Activated T-cell treated with anti-CD3 and anti-CD28 coated beads, Interleukin-2, amount 50 U/mL, for 72 hours (primary cell): Measurements from ENCODE around the gene NEK6. TPM values are rescaled to one million over a fixed set of nuclear protein-coding genes. Genes with fewer than 3 reads are reported as not detected.

ENCODE experiments used
- ATAC-seq, 2 donors: fragments of 150-1000 bp; cut with Tn5 transposase; replicated peaks in 1 of 2; 2 replicates each; pipeline ENCODE4 v1.10.0; 2021; ENCODE audit warnings: moderate library complexity in 2 of 2, mild to moderate bottlenecking in 1 of 2
- DNase-seq, 2 donors: peaks; one replicate each; pipeline ENCODE4 v3.0.0; 2021 to 2022; ENCODE audit warnings: mixed read lengths in 1 of 2
- H3K27ac Mint-ChIP-seq: one replicate; pipeline ENCODE4 v1.8.0; 2022; ENCODE audit warnings: mild to moderate bottlenecking, moderate library complexity, mixed read lengths
- H3K27me3 Mint-ChIP-seq: one replicate; pipeline ENCODE4 v1.8.0; 2022; ENCODE audit warnings: low read depth, mixed read lengths
- H3K36me3 Mint-ChIP-seq, 2 donors: one replicate each; pipeline ENCODE4 v1.8.0; 2022; ENCODE audit warnings: mixed read lengths in 2 of 2, mild to moderate bottlenecking in 1 of 2; ENCODE audit not compliant: insufficient read depth in 2 of 2
- H3K4me1 Mint-ChIP-seq: one replicate; pipeline ENCODE4 v1.8.0; 2022; ENCODE audit warnings: low read depth, mixed read lengths
- H3K4me3 Mint-ChIP-seq, 2 donors: one replicate each; pipeline ENCODE4 v1.8.0; 2022; ENCODE audit warnings: mild to moderate bottlenecking in 2 of 2, mixed read lengths in 2 of 2, moderate library complexity in 2 of 2
- H3K9me3 Mint-ChIP-seq, 2 donors: one replicate each; pipeline ENCODE4 v1.8.0; 2022; ENCODE audit warnings: mixed read lengths in 2 of 2
- total RNA-seq, 2 donors: library from RNA; stranded (reverse); gene quantifications; one replicate each; pipeline ENCODE4 v1.2.3, GENCODE V29; 2022

NEK6 gene
- total RNA-seq, 2 donors from 2014 or later: 8.1 to 8.5 TPM

- no peaks in the 10 kb centered on the region for H3K9me3 Mint-ChIP-seq
- peaks cover 32% of the 10 kb centered on the region for H3K4me1 Mint-ChIP-seq
- DNase-seq: no peak
- no peak overlapping the region for H3K4me3 Mint-ChIP-seq
- H3K27ac Mint-ChIP-seq: no peak overlapping the region
- H3K27me3 Mint-ChIP-seq: no peaks in the 10 kb centered on the region
- ATAC-seq: no peak
- no peaks in the 10 kb centered on the region for H3K36me3 Mint-ChIP-seq
These were observed 24.2 kb downstream of the NEK6 start for GRCh38 chr9:124281931-124282371.

GRCh38 chr9:124282442-124283227 lies 24.9 kb downstream of the NEK6 start:
- no peaks in the 10 kb centered on the region for H3K9me3 Mint-ChIP-seq
- H3K36me3 Mint-ChIP-seq: no peaks in the 10 kb centered on the region
- no peak overlapping the region for H3K27ac Mint-ChIP-seq
- H3K4me1 Mint-ChIP-seq: peaks cover 39% of the 10 kb centered on the region
- no peak overlapping the region for H3K4me3 Mint-ChIP-seq
- DNase-seq (no peak), ATAC-seq (no peak)
- H3K27me3 Mint-ChIP-seq: no peaks in the 10 kb centered on the region

GRCh38 chr9:124283228-124283814 lies 25.6 kb downstream of the NEK6 start:
- no peak for DNase-seq
- H3K27me3 Mint-ChIP-seq: no peaks in the 10 kb centered on the region
- H3K9me3 Mint-ChIP-seq: no peaks in the 10 kb centered on the region
- H3K4me3 Mint-ChIP-seq: no peak overlapping the region
- no peaks in the 10 kb centered on the region for H3K36me3 Mint-ChIP-seq
- H3K27ac Mint-ChIP-seq: no peak overlapping the region
- no peak for ATAC-seq
- H3K4me1 Mint-ChIP-seq: peaks cover 37% of the 10 kb centered on the region

GRCh38 chr9:124284237-124284831 lies 26.6 kb downstream of the NEK6 start:
- DNase-seq (no peak), ATAC-seq (no peak)

GRCh38 chr9:124284940-124285441 lies 27.2 kb downstream of the NEK6 start:
- peaks cover 37% of the 10 kb centered on the region for H3K4me1 Mint-ChIP-seq
- H3K27ac Mint-ChIP-seq: no peak overlapping the region
- peak overlapping the region in 1 of 2 donors; percentile 31 for H3K4me3 Mint-ChIP-seq
- H3K9me3 Mint-ChIP-seq: no peaks in the 10 kb centered on the region
- no peaks in the 10 kb centered on the region for H3K36me3 Mint-ChIP-seq
- no peaks in the 10 kb centered on the region for H3K27me3 Mint-ChIP-seq
- DNase-seq (no peak), ATAC-seq (no peak)

More at GRCh38 chr9:124284237-124284831, 26.6 kb downstream of the NEK6 start:
- Mint-ChIP-seq H3K4me1 (peaks cover 37% of the 10 kb centered on the region), H3K36me3 (no peaks in the 10 kb centered on the region), H3K27ac (no peak overlapping the region), H3K27me3 (no peaks in the 10 kb centered on the region), H3K9me3 (no peaks in the 10 kb centered on the region), H3K4me3 (no peak overlapping the region)

GRCh38 chr9:124285490-124285889 lies 27.7 kb downstream of the NEK6 start:
- Mint-ChIP-seq H3K27ac (no peak overlapping the region), H3K9me3 (no peaks in the 10 kb centered on the region), H3K27me3 (no peaks in the 10 kb centered on the region), H3K4me3 (peak overlapping the region; percentile 31 to 87), H3K36me3 (no peaks in the 10 kb centered on the region), H3K4me1 (peaks cover 36% of the 10 kb centered on the region)
- ATAC-seq: no peak
- DNase-seq: no peak

DNA sequence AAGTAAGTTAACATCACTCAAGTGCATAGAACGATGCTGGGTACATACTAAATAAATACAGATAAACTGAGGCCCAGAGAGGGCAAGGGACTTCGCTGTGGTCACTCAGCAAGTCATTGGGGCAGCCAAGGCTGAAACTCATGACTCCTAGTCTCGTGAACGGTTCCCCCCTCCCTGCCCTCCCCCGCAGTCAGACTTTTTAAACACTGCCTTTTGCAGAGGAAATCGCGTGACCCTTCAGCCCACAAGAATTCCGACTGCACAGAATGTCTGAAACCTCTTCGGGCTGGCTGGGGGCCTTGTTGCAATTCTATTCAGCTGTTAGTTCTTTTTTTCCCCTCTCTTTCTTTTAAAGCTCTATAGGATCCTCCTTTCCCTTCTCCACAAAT lies 28.1 kb downstream of the NEK6 start:
- ATAC-seq: peak; percentile 45 to 49
- H3K9me3 Mint-ChIP-seq: no peaks in the 10 kb centered on the region
- no peaks in the 10 kb centered on the region for H3K27me3 Mint-ChIP-seq
- peak overlapping the region; percentile 90 for H3K27ac Mint-ChIP-seq
- H3K4me1 Mint-ChIP-seq: peaks cover 35% of the 10 kb centered on the region
- peak; percentile 49 to 64 for DNase-seq
- H3K4me3 Mint-ChIP-seq: peak overlapping the region; percentile 71 to 87
- H3K36me3 Mint-ChIP-seq: no peaks in the 10 kb centered on the region

DNA sequence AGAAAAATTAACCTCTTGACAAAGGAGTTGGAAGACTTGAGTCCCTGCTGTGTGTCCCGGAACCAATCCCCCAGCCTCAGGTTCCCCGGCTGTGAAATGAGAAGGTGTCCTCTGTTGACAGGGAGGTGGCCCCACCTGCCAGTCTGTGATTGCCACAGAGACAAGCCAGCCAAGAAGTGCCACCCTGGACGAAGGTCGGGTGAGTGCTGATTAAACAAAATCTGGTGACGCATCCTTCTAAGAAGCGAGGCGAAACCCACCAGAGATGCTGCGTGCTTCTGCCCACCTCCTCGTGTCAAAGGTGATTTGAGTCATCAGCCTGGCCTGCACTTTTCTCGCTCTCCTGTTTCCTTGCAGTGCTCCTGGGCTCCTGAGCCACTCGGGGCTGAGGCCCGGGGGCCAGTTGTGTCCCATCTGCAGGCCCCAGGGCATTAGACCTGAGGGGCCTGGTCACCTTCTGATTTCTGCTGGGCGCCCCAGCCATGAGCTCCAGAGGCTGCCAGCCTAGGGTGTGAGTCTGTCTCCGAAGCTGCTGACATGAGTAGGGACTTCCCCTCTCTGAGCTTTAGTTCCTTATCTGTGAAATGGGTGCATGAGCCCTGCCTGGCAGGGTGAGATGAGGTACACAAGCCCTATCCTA lies 28.7 kb downstream of the NEK6 start:
- peaks cover 37% of the 10 kb centered on the region for H3K4me1 Mint-ChIP-seq
- no peaks in the 10 kb centered on the region for H3K9me3 Mint-ChIP-seq
- H3K4me3 Mint-ChIP-seq: peak overlapping the region; percentile 71 to 87
- peak overlapping the region; percentile 90 for H3K27ac Mint-ChIP-seq
- DNase-seq (peak; percentile 71 to 81), ATAC-seq (peak; percentile 88 to 92)
- H3K27me3 Mint-ChIP-seq: no peaks in the 10 kb centered on the region
- H3K36me3 Mint-ChIP-seq: no peaks in the 10 kb centered on the region

DNA sequence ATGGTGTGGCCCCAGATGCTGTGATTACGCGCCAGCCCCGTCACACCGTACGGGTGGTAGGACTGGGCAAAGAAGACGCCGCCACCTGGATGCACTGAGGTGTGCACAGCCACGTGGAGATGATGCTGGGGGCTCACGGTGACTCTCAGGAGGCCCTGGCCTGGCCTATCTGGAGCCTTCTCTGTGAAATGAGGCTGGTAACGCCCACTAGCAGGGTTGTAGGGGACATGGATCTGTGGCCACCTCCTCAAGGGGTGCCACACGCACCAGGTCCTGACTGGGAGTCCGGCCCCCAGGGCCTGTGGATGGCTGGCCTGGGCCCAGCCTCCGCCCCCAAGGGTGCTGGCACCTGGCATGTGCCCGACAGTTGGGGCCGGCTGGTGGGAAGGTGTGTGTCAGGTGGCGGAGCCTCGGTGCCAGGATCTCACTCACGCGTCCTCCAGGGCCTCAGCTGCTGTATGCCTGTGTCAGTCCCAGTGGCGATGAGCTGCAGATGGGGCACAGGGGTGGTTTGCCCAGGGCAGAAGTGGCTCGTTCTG lies 32.4 kb downstream of the NEK6 start:
- ATAC-seq (no peak), DNase-seq (no peak)
- Mint-ChIP-seq H3K27me3 (peaks cover 7% of the 10 kb centered on the region), H3K36me3 (no peaks in the 10 kb centered on the region), H3K4me1 (peaks cover 68% of the 10 kb centered on the region), H3K4me3 (no peak overlapping the region), H3K9me3 (no peaks in the 10 kb centered on the region), H3K27ac (no peak overlapping the region)

DNA sequence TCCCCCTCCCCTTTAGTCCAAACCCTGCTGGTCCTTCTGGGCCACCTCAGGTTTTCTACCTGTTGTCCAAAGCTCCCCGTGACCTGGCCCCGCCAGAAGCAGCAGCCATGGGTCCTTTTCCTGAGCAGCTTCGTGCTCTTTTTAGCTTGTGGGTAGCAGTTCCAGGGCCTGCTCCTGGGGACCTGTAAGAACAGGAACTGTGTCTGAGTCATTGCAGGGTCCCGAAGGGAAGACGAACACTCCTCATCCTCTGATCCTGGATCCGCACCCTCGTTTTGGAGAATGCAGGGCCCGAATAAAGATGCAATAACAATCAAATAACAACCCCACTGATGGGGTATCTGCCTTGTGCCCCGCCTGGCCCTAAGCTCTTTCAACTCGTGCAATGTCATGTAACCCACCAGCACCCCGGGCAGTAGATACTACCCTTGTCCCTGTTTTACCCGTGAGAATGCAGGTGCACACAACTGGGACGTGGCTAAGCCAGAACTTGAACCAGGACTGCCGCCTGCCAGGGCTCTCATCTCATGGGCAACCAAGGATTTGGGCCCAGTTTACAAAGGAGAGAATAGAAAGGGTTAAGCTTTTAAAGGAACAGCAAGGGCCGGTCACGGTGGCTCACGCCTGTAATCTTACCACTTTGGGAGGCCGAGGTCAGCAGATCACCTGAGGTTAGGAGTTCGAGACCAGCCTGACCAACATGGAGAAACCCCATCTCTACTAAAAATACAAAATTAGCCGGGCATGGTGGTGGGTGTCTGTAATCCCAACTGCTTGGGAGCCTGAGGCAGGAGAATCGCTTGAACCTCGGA lies 33.2 kb downstream of the NEK6 start:
- DNase-seq (no peak), ATAC-seq (no peak)
- Mint-ChIP-seq H3K4me3 (peak overlapping the region in 1 of 2 donors; percentile 70), H3K27me3 (peaks cover 7% of the 10 kb centered on the region), H3K4me1 (peaks cover 65% of the 10 kb centered on the region), H3K36me3 (no peaks in the 10 kb centered on the region), H3K9me3 (no peaks in the 10 kb centered on the region), H3K27ac (no peak overlapping the region)

DNA sequence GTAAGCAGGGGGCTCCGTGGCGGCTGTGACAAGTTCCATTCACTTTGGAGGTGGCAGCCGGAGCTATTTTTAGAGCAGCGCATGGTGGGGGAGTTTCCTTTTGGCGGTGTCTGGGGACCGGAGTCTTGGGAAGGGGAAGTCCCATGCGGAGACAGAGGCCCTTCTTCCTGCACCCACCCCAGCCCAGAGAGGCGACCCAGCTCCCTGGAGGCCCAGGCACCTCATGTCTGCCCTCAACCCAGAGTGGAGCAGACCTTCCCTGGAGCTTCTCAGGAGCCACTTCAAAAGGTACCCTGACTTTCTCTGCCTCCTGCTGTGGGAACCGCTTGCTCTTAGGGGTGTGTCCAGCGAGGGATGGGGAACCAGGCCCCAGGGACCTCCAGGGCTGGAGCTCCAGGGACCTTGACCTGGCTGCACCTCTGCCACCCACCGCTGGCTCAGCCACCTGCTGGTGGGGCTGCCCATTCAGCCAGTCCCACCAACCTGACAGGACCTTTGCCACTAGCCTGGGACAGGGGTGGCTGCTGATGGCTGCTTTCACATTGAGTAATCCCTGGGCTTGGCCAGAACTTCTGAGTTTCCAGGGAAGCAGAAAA lies 34.1 kb downstream of the NEK6 start:
- ATAC-seq (peak; percentile 54 to 64), DNase-seq (peak; percentile 45 to 51)
- Mint-ChIP-seq H3K27me3 (peaks cover 7% of the 10 kb centered on the region), H3K36me3 (no peaks in the 10 kb centered on the region), H3K9me3 (no peaks in the 10 kb centered on the region), H3K4me3 (peak overlapping the region; percentile 36 to 70), H3K4me1 (peaks cover 56% of the 10 kb centered on the region), H3K27ac (no peak overlapping the region)
